GM12878 (cell line): ENCODE data around the gene IER5. TPM values are rescaled to one million over a fixed set of nuclear protein-coding genes. Genes with fewer than 3 reads are reported as not detected.
A peak's percentile ranks its signal among the peaks of the same experiment; 100 is the strongest.

Source experiments
- BACH1 ChIP-seq: fragments of 450-650 bp; IDR thresholded peaks from 2 replicates; pipeline ENCODE4 v1.6.1; 2017; ENCODE audit warnings: mild to moderate bottlenecking, borderline replicate concordance
- BRCA1 ChIP-seq: IDR thresholded peaks from 2 replicates; pipeline ENCODE4 v1.6.1; 2011; ENCODE audit warnings: low read depth, low read length, improper control_type of control experiment
- CBFB ChIP-seq: IDR thresholded peaks from 2 replicates; pipeline ENCODE4 v1.6.1; 2016; ENCODE audit warnings: antibody characterized with exemption, low read depth
- ESRRA ChIP-seq: IDR thresholded peaks from 2 replicates; pipeline ENCODE4 v1.6.1; 2012; ENCODE audit warnings: mild to moderate bottlenecking, low read length, improper control_type of control experiment
- FOXK2 ChIP-seq: fragments of 450-650 bp; IDR thresholded peaks from 2 replicates; pipeline ENCODE4 v1.6.1; 2017; ENCODE audit warnings: mild to moderate bottlenecking, moderate library complexity
- FOXM1 ChIP-seq: IDR thresholded peaks from 2 replicates; pipeline ENCODE4 v1.6.1; 2012; ENCODE audit warnings: low read depth, mild to moderate bottlenecking, inconsistent platforms, low read length, moderate library complexity
- HCFC1 ChIP-seq: fragments of 150-350 bp; IDR thresholded peaks from 2 replicates; pipeline ENCODE4 v1.6.1; 2014; ENCODE audit warnings: low read length
- IKZF1 ChIP-seq: fragments of 450-650 bp; conservative IDR thresholded peaks from 2 replicates; pipeline ENCODE4 v1.6.1; 2017; ENCODE audit warnings: antibody characterized with exemption, mild to moderate bottlenecking
- MTA2 ChIP-seq: fragments of 450-650 bp; IDR thresholded peaks from 2 replicates; pipeline ENCODE4 v1.6.1; 2016; ENCODE audit warnings: low read depth, mild to moderate bottlenecking, moderate library complexity
- MTA3 ChIP-seq: IDR thresholded peaks from 2 replicates; pipeline ENCODE4 v1.6.1; 2012; ENCODE audit warnings: low read length, inconsistent platforms, borderline replicate concordance
- MXI1 ChIP-seq: fragments of 150-350 bp; IDR thresholded peaks from 2 replicates; pipeline ENCODE4 v1.6.1; 2011; ENCODE audit warnings: low read depth, mild to moderate bottlenecking, inconsistent platforms, low read length, improper control_type of control experiment
- NBN ChIP-seq: fragments of 450-650 bp; IDR thresholded peaks from 2 replicates; pipeline ENCODE4 v1.6.1; 2016
- NFYA ChIP-seq: IDR thresholded peaks from 2 replicates; pipeline ENCODE4 v1.6.1; 2011; ENCODE audit warnings: low read depth, mild to moderate bottlenecking, low read length, improper control_type of control experiment, borderline replicate concordance
- NR2C2 ChIP-seq: IDR thresholded peaks from 2 replicates; pipeline ENCODE4 v1.6.1; 2011; ENCODE audit warnings: borderline replicate concordance, low read depth; ENCODE audit not compliant: control insufficient read depth, insufficient read length
- PAX5 ChIP-seq: IDR thresholded peaks from 2 replicates; pipeline ENCODE4 v1.6.1; 2011; ENCODE audit warnings: low read depth, low read length, borderline replicate concordance
- POU2F2 ChIP-seq: IDR thresholded peaks from 3 replicates; pipeline ENCODE4 v1.6.1; 2011; ENCODE audit warnings: low read depth, mild to moderate bottlenecking, low read length, borderline replicate concordance
- RAD21 ChIP-seq: IDR thresholded peaks from 2 replicates; pipeline ENCODE4 v1.6.1; 2011; ENCODE audit warnings: mild to moderate bottlenecking, low read depth, low read length, moderate library complexity; ENCODE audit not compliant: insufficient read depth
- RCOR1 ChIP-seq: conservative IDR thresholded peaks from 2 replicates; pipeline ENCODE4 v1.6.1; 2012; ENCODE audit warnings: low read depth, low read length, improper control_type of control experiment
- SKIL ChIP-seq: fragments of 450-650 bp; IDR thresholded peaks from 2 replicates; pipeline ENCODE4 v1.6.1; 2017; ENCODE audit warnings: mild to moderate bottlenecking, low read depth, inconsistent platforms; ENCODE audit not compliant: poor library complexity, severe bottlenecking
- SMAD1 ChIP-seq: fragments of 450-650 bp; IDR thresholded peaks from 2 replicates; pipeline ENCODE4 v1.6.1; 2018; ENCODE audit warnings: mild to moderate bottlenecking, low read depth; ENCODE audit not compliant: partially characterized antibody
- SPI1 ChIP-seq: IDR thresholded peaks from 2 replicates; pipeline ENCODE4 v1.6.1; 2011; ENCODE audit warnings: low read depth, mild to moderate bottlenecking, low read length, moderate library complexity, borderline replicate concordance; ENCODE audit not compliant: insufficient read depth
- SREBF2 ChIP-seq: IDR thresholded peaks from 2 replicates; pipeline ENCODE4 v1.6.1; 2012; ENCODE audit warnings: mild to moderate bottlenecking, low read length
- TBL1XR1 ChIP-seq: IDR thresholded peaks from 2 replicates; pipeline ENCODE4 v1.6.1; 2012; ENCODE audit warnings: low read depth, low read length, improper control_type of control experiment
- TCF7 ChIP-seq: IDR thresholded peaks from 2 replicates; pipeline ENCODE4 v1.6.1; 2014; ENCODE audit warnings: antibody characterized with exemption, borderline replicate concordance
- USF2 ChIP-seq: IDR thresholded peaks from 2 replicates; pipeline ENCODE4 v1.6.1; 2011; ENCODE audit warnings: low read depth, low read length, improper control_type of control experiment, borderline replicate concordance
- YBX1 ChIP-seq: fragments of 450-650 bp; IDR thresholded peaks from 2 replicates; pipeline ENCODE4 v1.6.1; 2016; ENCODE audit warnings: antibody characterized with exemption
- ZBTB4 ChIP-seq: fragments of 450-650 bp; formaldehyde crosslinking; IDR thresholded peaks from 2 replicates; pipeline ENCODE4 v1.4.0; 2022; ENCODE audit warnings: mild to moderate bottlenecking, moderate library complexity
- ZNF24 ChIP-seq: fragments of 450-650 bp; IDR thresholded peaks from 2 replicates; pipeline ENCODE4 v1.6.1; 2017; ENCODE audit warnings: antibody characterized with exemption, mild to moderate bottlenecking
- polyA plus RNA-seq, 11 experiments: library from polyadenylated mRNA; depleted of rRNA in 4 of 11; unstranded in 6 of 11; stranded (reverse) in 5 of 11; fragments of >200 nt; fragmentation: Nextera tagmentation in 4 of 11; fragmentation: Illumina TruSeq in 1 of 11; extraction: Ambion mirVana in 4 of 11; extraction: Trizol in 1 of 11; gene quantifications; 1 replicate in 1 of 11; 2 replicates in 10 of 11; pipeline versions ENCODE4 v1.2.1 to v1.2.3, GENCODE V29; 2011 to 2016; ENCODE audit warnings: inconsistent platforms in 2 of 11, missing spikeins in 2 of 11, low read depth in 1 of 11
- total RNA-seq, 4 experiments: library from RNA; depleted of rRNA in 3 of 4; stranded (reverse); fragments of >200 nt in 3 of 4; fragmentation: Illumina TruSeq in 1 of 4; extraction: Trizol in 1 of 4; gene quantifications; 2 replicates each; pipeline versions ENCODE4 v1.2.1 to v1.2.3, GENCODE V29; 2013 to 2021

Gene IER5
- total and polyA plus RNA-seq, 10 of the 15 experiments (the other 5 are each of a cell fraction or from before 2014, with no cell fraction given), result 4.3 to 75.2 (median 30.5) TPM

GRCh38 chr1:181044449-181044966 lies 44.0 kb upstream of the IER5 start (continued):
- TF ChIP-seq SPI1 (peak; percentile 42; the same call in 1 of the 2 replicates), PAX5 (no peak), TCF7 (no peak), BACH1 (peak; percentile 49; the same call in 1 of the 2 replicates), MTA3 (no peak), NFYA (no peak), YBX1 (no peak), MTA2 (peak; percentile 78), CBFB (no peak), SKIL (peak; percentile 85), TBL1XR1 (0 out of 2 replicates have a peak, but pooled peaks have one; percentile 21), BRCA1 (no peak), FOXM1 (0 out of 2 replicates have a peak, but pooled peaks have one; percentile 15), RAD21 (no peak), MXI1 (0 out of 2 replicates have a peak, but pooled peaks have one; percentile 60), FOXK2 (no peak; the same call in 1 of the 2 replicates), NBN (0 out of 2 replicates have a peak, but pooled peaks have one; percentile 68), SREBF2 (no peak), ESRRA (no peak), ZNF24 (no peak), RCOR1 (no peak), SMAD1 (no peak), ZBTB4 (CRISPR knock-in tag) (no peak), NR2C2 (no peak), IKZF1 (peak; percentile 85), USF2 (no peak), POU2F2 (no peak), HCFC1 (no peak)
